ACC112 (cell line): ENCODE data around the gene MMP24.
"Not testable (repeated sequence)": the region's sequence is repeated elsewhere in the genome, so short reads cannot be mapped to it uniquely, and the experiment has no call there.

Experiments used
- H2AFZ ChIP-seq: fragments of 200-600 bp; sonication (generic); one replicate; pipeline ENCODE4 v1.6.0; 2017; ENCODE audit warnings: antibody characterized with exemption, low read length; ENCODE audit not compliant: unreplicated experiment
- H3K27ac ChIP-seq: fragments of 200-600 bp; sonication (generic); 2 replicates; pipeline ENCODE4 v1.5.1; 2014; ENCODE audit warnings: low read depth, mild to moderate bottlenecking, antibody characterized with exemption, low read length, moderate library complexity
- H3K27me3 ChIP-seq: fragments of 200-600 bp; sonication (generic); 2 replicates; pipeline ENCODE4 v1.6.1; 2014; ENCODE audit warnings: mild to moderate bottlenecking, antibody characterized with exemption, low read length, moderate library complexity, mixed read lengths; ENCODE audit not compliant: insufficient read depth
- H3K36me3 ChIP-seq: fragments of 200-600 bp; sonication (generic); 2 replicates; pipeline ENCODE4 v1.6.1; 2016; ENCODE audit warnings: mild to moderate bottlenecking, antibody characterized with exemption, low read length, moderate library complexity, mixed read lengths; ENCODE audit not compliant: insufficient read depth
- H3K4me1 ChIP-seq: fragments of 200-600 bp; sonication (generic); one replicate; pipeline ENCODE4 v1.6.1; 2016; ENCODE audit warnings: low read length, mixed read lengths; ENCODE audit not compliant: insufficient read depth, unreplicated experiment, control insufficient read depth
- H3K4me3 ChIP-seq: fragments of 200-600 bp; sonication (generic); 2 replicates; pipeline ENCODE4 v1.5.1; 2014; ENCODE audit warnings: mild to moderate bottlenecking, low read depth, low read length
- H3K79me2 ChIP-seq: fragments of 200-600 bp; sonication (generic); one replicate; pipeline ENCODE4 v1.6.0; 2016; ENCODE audit warnings: low read length; ENCODE audit not compliant: control insufficient read depth, unreplicated experiment, insufficient read depth

Gene MMP24

GRCh38 chr20:35192118-35192872 lies 34.2 kb upstream of the MMP24 start:
- H3K36me3 ChIP-seq = no peaks in the 10 kb centered on the region
- H3K4me1 ChIP-seq = no peaks in the 10 kb centered on the region
- H3K27me3 ChIP-seq = no peaks in the 10 kb centered on the region
- H3K27ac ChIP-seq = no peak overlapping the region
- no peak overlapping the region for H3K4me3 ChIP-seq
- no peaks in the 10 kb centered on the region for H3K79me2 ChIP-seq
- no peak overlapping the region for H2AFZ ChIP-seq

DNA sequence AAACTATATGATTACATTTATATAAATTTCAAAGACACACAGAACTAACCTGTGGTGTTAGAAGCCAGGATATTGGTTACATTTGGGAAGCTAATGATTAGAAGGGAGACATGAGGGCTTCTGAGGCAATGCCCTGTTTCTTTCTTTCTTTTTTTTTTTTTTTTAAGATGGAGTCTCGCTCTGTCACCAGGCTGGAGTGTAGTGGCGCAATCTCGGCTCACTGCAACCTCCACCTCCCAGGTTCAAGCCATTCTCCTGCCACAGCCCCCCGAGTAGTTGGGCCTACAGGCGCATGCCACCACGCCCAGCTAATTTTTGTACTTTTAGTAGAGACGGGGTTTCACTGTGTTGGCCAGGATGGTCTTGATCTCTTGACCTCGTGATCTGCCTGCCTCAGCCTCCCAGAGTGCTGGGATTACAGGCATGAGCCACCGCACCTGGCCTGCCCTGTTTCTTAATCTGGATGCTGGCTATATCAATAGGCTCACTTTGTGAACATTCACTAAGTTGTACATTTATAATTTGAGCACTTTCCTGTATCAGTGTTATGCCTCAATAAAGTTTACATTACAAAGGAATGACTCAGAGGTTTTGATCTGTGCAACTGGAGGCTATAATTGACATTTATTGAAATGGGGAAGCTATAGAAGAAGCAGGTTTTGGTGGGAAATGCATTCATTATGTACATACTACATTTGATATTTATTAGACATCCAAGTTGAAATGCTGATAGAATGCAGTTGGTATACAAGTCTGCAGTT lies 33.3 kb upstream of the MMP24 start:
- H3K79me2 ChIP-seq, H3K4me1 ChIP-seq, H2AFZ ChIP-seq, H3K36me3 ChIP-seq, H3K27me3 ChIP-seq, H3K4me3 ChIP-seq, H3K27ac ChIP-seq: not testable (repeated sequence)

- Histone ChIP-seq H3K36me3 (no peaks in the 10 kb centered on the region), H3K4me1 (peaks cover 10% of the 10 kb centered on the region), H3K79me2 (no peaks in the 10 kb centered on the region), H3K27me3 (no peaks in the 10 kb centered on the region), H2AFZ (no peak overlapping the region), H3K4me3 (no peak overlapping the region), H3K27ac (no peak overlapping the region)
Observed at GRCh38 chr20:35196313-35196712, 30.2 kb upstream of the MMP24 start.

DNA sequence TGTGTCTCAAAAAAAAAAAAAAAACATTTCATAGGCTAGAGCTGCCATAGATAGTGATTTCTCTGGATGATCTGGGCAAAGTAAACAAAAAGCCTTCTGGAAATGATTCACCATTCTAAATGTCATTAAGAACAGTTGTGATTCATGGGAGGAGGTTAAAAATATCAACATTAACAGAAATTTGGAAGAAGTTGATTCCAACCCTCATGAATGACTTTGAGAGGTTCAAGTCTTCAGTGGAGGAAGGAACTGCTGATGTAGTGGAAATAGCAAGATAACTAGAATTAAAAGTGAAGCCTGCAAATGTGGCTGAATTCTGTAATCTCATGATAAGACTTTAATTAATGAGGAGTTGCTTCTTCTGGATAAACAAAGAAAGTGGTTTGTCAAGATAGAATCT lies 26.8 kb upstream of the MMP24 start:
- Histone ChIP-seq H3K36me3 (no peaks in the 10 kb centered on the region), H3K27ac (peak overlapping the region; percentile 72), H3K4me3 (peak overlapping the region; percentile 43), H3K79me2 (no peaks in the 10 kb centered on the region), H2AFZ (no peak overlapping the region), H3K27me3 (no peaks in the 10 kb centered on the region), H3K4me1 (peaks cover 10% of the 10 kb centered on the region)

DNA sequence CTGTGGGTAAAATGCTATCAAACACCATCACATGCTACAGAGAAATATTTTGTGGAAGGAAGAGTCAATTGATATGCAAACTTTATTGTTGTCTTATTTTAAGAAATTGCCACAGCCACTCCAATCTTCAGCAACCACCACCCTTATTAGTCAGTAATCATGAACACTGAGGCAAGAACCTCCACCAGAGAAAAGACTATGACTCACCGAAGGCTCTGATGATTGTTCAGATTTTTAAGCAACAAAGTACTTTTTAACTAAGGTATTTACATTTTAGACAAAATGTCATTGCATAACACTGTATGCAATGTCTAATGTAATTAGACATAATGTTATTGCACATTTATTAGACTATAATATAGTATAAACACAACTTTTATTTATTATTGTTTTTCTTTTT lies 26.2 kb upstream of the MMP24 start:
- Histone ChIP-seq H3K4me3 (peak overlapping the region; percentile 43), H3K27ac (peak overlapping the region; percentile 72), H3K27me3 (no peaks in the 10 kb centered on the region), H3K4me1 (peaks cover 10% of the 10 kb centered on the region), H3K36me3 (no peaks in the 10 kb centered on the region), H2AFZ (no peak overlapping the region), H3K79me2 (no peaks in the 10 kb centered on the region)

DNA sequence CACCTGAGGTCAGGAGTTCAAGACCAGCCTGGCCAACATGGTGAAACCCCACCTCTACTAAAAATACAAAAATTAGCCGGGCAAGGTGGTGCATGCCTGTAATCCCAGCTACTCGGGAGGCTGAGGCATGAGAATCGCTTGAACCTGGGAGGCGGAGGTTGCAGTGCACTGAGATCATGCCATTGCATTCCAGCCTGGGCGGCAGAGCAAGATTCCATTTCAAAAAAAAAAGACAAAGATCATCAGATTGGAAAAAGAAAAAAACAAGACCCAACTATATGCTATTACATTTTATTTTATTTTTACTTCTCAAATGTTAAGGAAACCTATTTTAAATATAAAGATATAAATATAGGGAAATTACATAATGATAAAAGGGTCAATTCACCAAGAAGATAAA lies 25.0 kb upstream of the MMP24 start:
- H2AFZ ChIP-seq, H3K27ac ChIP-seq, H3K36me3 ChIP-seq, H3K79me2 ChIP-seq, H3K27me3 ChIP-seq, H3K4me3 ChIP-seq, H3K4me1 ChIP-seq: not testable (repeated sequence)

GRCh38 chr20:35206802-35207201 lies 19.7 kb upstream of the MMP24 start:
- H3K4me1 ChIP-seq = no peaks in the 10 kb centered on the region
- no peak overlapping the region for H3K27ac ChIP-seq
- no peak overlapping the region for H3K4me3 ChIP-seq
- H3K79me2 ChIP-seq = no peaks in the 10 kb centered on the region
- H3K27me3 ChIP-seq = no peaks in the 10 kb centered on the region
- H2AFZ ChIP-seq = no peak overlapping the region
- H3K36me3 ChIP-seq = no peaks in the 10 kb centered on the region

DNA sequence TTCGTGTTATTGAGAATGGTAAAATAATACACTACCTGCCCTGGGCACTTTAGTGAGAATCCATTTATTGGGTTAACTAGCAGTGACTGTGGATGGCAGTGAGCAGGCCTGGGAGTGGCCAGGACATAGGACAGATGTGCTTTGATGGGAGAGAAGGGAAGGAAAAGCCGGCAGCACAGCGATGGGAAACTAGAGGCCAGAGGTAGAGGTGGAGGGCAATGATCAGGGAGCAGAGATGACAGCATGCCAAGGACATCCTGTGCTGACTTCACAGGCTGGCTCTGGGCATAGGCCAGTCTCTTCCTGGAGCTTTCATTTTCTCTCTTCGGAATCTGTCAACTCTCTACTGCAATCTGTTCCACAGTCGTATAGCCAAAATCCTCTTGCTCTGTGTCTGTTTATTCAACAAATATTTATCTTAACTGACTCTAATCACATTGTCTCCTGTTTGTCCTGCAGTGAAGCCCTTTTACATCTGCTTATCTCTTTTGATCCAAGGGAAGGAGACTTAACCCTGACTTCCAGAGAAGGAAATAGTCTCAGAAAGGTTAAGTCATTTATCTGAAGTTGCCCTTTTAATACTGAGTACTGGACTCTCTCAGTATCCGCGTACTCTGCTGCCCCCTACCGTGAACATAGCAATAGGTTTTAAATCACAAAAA lies 18.4 kb upstream of the MMP24 start:
- Histone ChIP-seq H3K27me3 (no peaks in the 10 kb centered on the region), H3K4me1 (no peaks in the 10 kb centered on the region), H2AFZ (peak overlapping the region; percentile 79), H3K79me2 (no peaks in the 10 kb centered on the region), H3K36me3 (no peaks in the 10 kb centered on the region), H3K27ac (peak overlapping the region; percentile 26), H3K4me3 (peak overlapping the region; percentile 67)

- H3K27me3 ChIP-seq = no peaks in the 10 kb centered on the region
- no peaks in the 10 kb centered on the region for H3K79me2 ChIP-seq
- H3K27ac ChIP-seq = no peak overlapping the region
- no peaks in the 10 kb centered on the region for H3K4me1 ChIP-seq
- no peak overlapping the region for H2AFZ ChIP-seq
- H3K36me3 ChIP-seq = no peaks in the 10 kb centered on the region
- H3K4me3 ChIP-seq = no peak overlapping the region
Observed at GRCh38 chr20:35215066-35215956, 11.2 kb upstream of the MMP24 start.

GRCh38 chr20:35216541-35216940 lies 9.9 kb upstream of the MMP24 start:
- no peaks in the 10 kb centered on the region for H3K4me1 ChIP-seq
- H3K4me3 ChIP-seq = no peak overlapping the region
- H3K27ac ChIP-seq = no peak overlapping the region
- no peaks in the 10 kb centered on the region for H3K27me3 ChIP-seq
- H3K79me2 ChIP-seq = no peaks in the 10 kb centered on the region
- H2AFZ ChIP-seq = no peak overlapping the region
- H3K36me3 ChIP-seq = no peaks in the 10 kb centered on the region
